ENCODE data around the gene CYP4B1. TPM values are rescaled to one million over a fixed set of nuclear protein-coding genes. Genes with fewer than 3 reads are reported as not detected.

Gene CYP4B1
- total RNA-seq, 4 donors from 2014 or later: 41.1 to 150 (median 113) TPM

- no peaks in the 10 kb centered on the region for H3K9me3 ChIP-seq
- intact Hi-C loops (cut with DNase I): no loop called here
- peak; percentile 62 for DNase-seq (ENCODE audit: extremely low spot score)
- no peaks in the 10 kb centered on the region for H3K4me1 ChIP-seq
- no peak overlapping the region for H3K27ac ChIP-seq (replicated peaks in 1 of 4)
- no peaks in the 10 kb centered on the region for H3K36me3 ChIP-seq
- TF ChIP-seq EP300 (IDR thresholded peaks at IDR 0.05) (no peak), POLR2A (IDR thresholded peaks at IDR 0.05; ENCODE audit: low read depth) (no peak), CTCF (IDR thresholded peaks at IDR 0.05) (no peak), POLR2AphosphoS5 (IDR thresholded peaks at IDR 0.05) (no peak)
- 30% methylated on average over 1 of the region's 1 CpG for WGBS
- no peaks in the 10 kb centered on the region for H3K27me3 ChIP-seq
- no peak overlapping the region for H3K4me3 ChIP-seq
These were observed 8.3 kb upstream of the CYP4B1 start for GRCh38 chr1:46790446-46791101.

GRCh38 chr1:46793126-46793525, 5.7 kb upstream of the CYP4B1 start:
- H3K27ac ChIP-seq (replicated peaks in 1 of 4): no peak overlapping the region
- H3K4me3 ChIP-seq: no peak overlapping the region
- intact Hi-C loops (cut with DNase I): no loop called here
- H3K27me3 ChIP-seq: no peaks in the 10 kb centered on the region
- TF ChIP-seq CTCF (IDR thresholded peaks at IDR 0.05): no peak
- TF ChIP-seq POLR2A (IDR thresholded peaks at IDR 0.05; ENCODE audit: low read depth): no peak
- TF ChIP-seq POLR2AphosphoS5 (IDR thresholded peaks at IDR 0.05): no peak
- no peak for TF ChIP-seq EP300 (IDR thresholded peaks at IDR 0.05)
- H3K9me3 ChIP-seq: no peaks in the 10 kb centered on the region
- H3K36me3 ChIP-seq: no peaks in the 10 kb centered on the region
- peaks cover 0 to 1% (median 0%) of the 10 kb centered on the region in 4 donors for H3K4me1 ChIP-seq
- 76% methylated on average over 3 of the region's 3 CpGs for WGBS
- peak; percentile 80 for DNase-seq (ENCODE audit: extremely low spot score)

DNA sequence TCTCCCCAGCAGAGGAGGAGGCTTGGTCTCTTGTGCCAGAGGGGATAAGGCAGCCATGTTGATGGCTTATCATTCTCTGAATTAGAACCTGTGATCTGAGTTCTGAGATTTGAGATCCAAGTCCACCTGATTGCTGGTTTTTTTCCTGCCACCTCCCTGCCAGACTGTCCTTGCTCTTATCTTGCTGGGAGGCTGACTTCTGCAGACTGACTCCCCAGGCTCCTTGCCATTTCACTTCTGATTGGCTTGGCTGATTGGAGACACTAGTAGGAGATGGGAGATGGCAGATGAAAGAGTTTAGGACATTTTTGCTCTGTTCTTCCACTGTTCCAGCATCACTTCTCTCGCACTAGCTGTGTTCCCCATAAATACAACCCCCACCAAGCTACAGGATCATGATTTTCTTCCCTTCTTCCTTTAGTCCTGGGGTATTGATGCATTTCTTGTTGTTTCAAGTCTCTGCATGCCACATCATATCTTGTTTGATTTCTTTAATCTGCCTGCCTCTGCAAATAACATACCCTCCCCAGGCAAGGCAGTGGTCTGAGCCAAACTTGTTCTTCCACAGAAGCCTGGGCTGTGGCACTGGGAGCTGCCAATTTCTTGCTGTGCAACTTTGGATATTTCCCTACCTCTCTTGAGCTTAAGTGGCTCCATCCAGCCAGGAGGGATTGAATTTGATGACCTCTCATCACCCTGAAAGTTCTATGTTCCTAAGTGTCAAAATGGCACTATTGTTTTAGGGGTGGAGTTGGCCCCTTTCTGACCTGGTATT, 963 bp upstream of the CYP4B1 start:
- Histone ChIP-seq H3K4me1 (peaks cover 0 to 10% (median 8%) of the 10 kb centered on the region in 4 donors), H3K36me3 (no peaks in the 10 kb centered on the region), H3K27ac (replicated peaks in 1 of 4) (no peak overlapping the region), H3K27me3 (no peaks in the 10 kb centered on the region), H3K9me3 (no peaks in the 10 kb centered on the region), H3K4me3 (no peak overlapping the region)
- 96% methylated on average over 1 of the region's 1 CpG for WGBS
- TF ChIP-seq CTCF (IDR thresholded peaks at IDR 0.05) (no peak), POLR2A (IDR thresholded peaks at IDR 0.05; ENCODE audit: low read depth) (no peak), POLR2AphosphoS5 (IDR thresholded peaks at IDR 0.05) (no peak), EP300 (IDR thresholded peaks at IDR 0.05) (no peak)
- intact Hi-C loops (cut with DNase I): no loop called here
- peak; percentile 55 for DNase-seq (ENCODE audit: extremely low spot score)

DNA sequence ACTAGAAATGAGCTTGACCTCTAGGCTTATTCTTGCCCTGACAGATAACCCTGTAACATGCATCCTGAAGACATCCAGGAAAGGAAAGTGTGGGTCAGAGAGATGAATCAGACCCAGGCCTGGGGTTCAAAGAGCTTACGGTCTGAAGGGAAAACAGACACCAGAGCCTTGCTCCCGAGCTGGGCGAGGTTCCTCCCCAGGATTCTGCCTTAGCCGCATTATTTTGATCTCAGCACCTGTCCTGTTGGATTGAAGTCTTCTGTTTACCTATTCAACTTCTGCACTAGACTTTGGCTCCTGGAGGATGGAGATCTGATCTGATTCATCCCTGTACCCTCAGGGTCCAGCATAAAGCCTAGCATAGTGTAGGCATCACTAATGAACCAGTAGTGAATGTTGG, 1.9 kb downstream of the CYP4B1 start:
- no peak for TF ChIP-seq CTCF (IDR thresholded peaks at IDR 0.05)
- no peak for TF ChIP-seq POLR2A (IDR thresholded peaks at IDR 0.05; ENCODE audit: low read depth)
- TF ChIP-seq POLR2AphosphoS5 (IDR thresholded peaks at IDR 0.05): no peak
- TF ChIP-seq EP300 (IDR thresholded peaks at IDR 0.05): no peak
- DNase-seq (ENCODE audit: extremely low spot score): peak; percentile 77
- Histone ChIP-seq H3K9me3 (no peaks in the 10 kb centered on the region), H3K4me3 (peak overlapping the region; percentile 23 to 58 (median 44)), H3K27me3 (no peaks in the 10 kb centered on the region), H3K27ac (replicated peaks in 1 of 4) (peak overlapping the region in 2 of 4 donors; percentile 37 to 71), H3K4me1 (peaks cover 13 to 31% (median 18%) of the 10 kb centered on the region in 4 donors), H3K36me3 (no peaks in the 10 kb centered on the region)
- 69% methylated on average over 3 of the region's 4 CpGs for WGBS
- intact Hi-C loops (cut with DNase I): no loop called here

Measured in esophagus muscularis mucosa (tissue), 4 donors.